ENCODE data around the gene ZSCAN26.
"Not testable (repeated sequence)": the region's sequence is repeated elsewhere in the genome, so short reads cannot be mapped to it uniquely, and the experiment has no call there.

Gene ZSCAN26

DNA sequence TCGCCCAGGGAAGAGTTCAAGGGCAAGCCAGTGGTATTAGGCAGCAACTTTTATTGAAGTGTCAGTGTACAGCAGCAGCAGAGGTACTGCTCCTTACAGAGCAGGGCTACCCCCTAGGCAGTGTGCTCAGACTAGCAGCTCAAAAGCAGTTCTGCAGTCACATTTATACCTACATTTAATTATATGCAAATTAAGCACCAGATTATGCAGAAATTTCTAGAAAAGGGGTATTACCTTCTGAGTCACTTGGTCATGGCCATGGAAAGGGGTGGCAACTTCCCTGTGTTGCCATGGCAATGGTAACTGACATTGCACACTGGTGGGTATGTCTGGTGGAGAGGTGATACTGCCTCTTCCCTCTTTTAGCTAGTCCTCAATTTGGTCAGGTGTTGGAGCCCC is 12.8 kb upstream of the ZSCAN26 start:
- no peak for DNase-seq (ENCODE audit: low read depth in 3 of 3, low spot score in 1 of 3)

DNA sequence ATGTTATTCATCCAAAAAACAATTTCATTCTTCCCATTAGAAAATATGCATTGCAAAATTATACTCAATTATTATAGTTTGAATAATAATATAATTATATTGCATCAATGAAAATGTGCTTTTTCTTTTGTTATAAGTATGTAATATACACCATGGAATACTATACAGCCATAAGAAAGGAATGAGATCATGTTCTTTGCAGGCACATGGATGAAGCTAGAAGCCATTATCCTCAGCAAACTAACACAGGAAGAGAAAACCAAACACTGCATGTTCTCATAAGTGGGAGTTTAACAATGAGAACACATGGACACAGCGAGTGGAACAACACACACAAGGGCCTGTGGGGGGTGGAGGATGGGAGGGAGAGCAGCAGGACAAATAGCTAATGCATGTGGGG is 9.9 kb upstream of the ZSCAN26 start:
- DNase-seq (ENCODE audit: low read depth in 3 of 3, low spot score in 1 of 3) = no peak

DNA sequence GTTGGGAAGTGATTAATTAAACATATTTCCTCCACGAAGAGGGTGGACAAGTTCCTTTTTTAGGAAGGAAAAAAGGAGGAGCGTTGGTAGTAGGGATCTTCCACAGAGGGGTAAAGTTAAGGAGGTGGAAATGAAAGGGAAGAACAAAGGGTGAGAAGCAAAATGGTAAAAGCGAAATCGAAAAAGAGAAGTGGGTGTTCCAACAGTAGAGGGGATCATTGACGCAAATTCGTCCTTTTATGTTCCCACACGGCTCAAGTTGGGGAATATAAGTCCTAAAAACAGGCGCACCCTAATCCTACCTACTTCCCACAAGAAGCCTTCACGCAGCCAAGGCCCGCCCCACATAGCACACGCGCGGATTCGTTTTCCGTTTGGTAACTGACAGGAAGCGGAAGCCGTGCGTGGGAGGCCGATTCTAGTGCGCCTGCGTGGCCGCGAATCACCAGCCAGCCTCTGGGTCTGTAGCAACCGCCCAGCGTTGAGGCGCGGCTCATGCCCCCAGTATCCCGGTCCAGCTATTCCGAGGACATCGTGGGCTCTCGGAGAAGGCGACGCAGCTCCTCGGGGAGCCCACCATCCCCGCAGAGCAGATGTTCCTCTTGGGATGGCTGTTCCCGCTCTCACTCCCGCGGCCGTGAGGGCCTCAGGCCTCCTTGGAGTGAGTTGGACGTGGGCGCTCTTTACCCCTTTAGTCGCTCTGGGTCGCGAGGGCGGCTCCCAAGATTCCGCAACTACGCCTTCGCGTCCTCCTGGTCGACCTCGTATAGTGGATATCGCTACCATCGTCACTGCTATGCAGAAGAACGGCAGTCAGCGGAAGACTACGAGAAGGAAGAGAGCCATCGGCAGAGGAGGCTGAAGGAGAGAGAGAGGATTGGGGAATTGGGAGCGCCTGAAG is 7.8 kb upstream of the ZSCAN26 start, which contains the start of gene NKAPL:
Gene NKAPL, plus strand, starts transcription at position 421 of the 901 bp plus-strand sequence. Its CDS starts 75 bp downstream, at position 496.
- peak in 2 of 3 donors; percentile 24 to 37 for DNase-seq (ENCODE audit: low read depth in 3 of 3, low spot score in 1 of 3)

DNA sequence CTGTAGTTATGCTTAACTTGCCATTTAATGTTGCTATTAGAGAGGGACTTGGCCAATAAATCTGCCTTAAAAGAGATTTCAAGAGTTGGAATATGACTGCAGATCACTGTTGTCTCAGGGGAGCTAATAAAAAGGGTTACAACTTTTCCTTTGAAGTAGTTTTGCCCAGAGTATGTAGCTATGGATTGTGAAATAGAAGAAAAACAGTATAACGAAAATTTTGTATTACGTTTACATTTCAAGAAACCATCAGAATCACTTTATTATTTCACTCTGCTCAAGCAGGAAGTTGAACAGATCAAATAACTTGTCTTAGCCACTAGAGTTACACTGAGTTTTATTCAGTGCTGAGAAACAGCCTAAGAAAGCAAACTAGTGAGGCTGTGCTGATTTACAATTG is 3.0 kb upstream of the ZSCAN26 start:
- DNase-seq (ENCODE audit: low read depth in 3 of 3, low spot score in 1 of 3) = no peak

DNA sequence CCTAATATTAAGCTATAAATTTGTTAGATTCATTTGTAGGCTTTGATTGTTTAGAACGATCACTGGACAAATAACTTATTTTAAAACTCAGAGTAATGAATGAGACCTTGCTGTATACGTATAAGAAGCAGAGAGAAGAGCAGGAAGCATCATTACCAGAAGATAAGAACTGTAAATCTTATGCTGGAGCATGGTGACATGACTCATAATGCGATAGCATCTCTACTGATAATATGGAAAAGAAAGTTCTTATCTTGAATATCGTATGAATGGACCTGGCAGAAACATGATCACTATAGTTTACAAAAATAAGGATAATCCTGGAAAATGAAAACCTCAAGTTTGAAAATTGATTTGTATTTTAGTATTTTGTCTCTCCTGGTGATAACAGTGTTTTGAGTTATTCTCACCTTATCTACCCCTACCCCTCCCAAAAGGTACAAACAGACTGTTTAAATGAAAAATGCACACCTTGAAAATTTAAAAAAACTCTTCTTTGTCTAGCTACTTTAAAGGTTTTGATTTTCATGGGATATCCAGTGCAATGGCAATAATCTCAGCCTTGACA is 2.0 kb upstream of the ZSCAN26 start:
- DNase-seq (ENCODE audit: low read depth in 3 of 3, low spot score in 1 of 3) = no peak

DNA sequence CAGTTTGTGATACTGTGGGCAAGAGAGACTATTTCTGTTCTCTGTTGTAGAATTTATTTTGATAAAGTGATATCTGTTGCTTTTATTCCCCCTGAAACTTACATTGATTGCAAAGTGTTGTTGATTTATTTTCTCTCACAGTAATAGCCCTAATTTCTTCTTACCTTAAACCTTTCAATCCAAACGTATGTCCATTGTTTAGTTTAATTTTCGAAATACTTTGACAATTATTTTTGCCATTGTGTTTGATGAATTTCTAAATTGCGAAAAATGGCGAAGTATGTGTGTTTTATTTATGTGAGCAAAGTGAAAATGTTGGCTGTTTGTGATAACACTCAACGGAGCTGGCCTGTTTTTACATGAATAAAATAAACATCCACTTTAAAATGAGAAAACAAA is 381 bp upstream of the ZSCAN26 start:
- DNase-seq (ENCODE audit: low read depth in 3 of 3, low spot score in 1 of 3) = no peak

DNA sequence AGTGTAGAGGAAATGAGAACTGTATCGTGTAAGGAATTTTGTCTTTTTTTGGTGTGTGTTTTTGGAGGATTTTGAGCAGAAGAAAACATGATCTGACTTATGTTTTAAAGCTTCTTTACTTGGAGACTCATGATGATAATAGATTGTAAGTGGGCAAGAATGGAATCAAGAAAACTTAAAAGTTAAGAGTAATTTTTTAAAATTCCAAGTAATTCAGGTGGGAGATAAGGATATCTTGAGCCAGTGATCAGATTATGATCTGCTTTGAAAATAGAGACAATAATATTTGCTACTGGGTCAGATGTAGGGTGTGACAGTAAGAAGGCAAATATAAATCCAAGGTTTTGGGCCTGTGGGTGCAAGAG is 734 bp downstream of the ZSCAN26 start:
- no peak for DNase-seq (ENCODE audit: low read depth in 3 of 3, low spot score in 1 of 3)

DNA sequence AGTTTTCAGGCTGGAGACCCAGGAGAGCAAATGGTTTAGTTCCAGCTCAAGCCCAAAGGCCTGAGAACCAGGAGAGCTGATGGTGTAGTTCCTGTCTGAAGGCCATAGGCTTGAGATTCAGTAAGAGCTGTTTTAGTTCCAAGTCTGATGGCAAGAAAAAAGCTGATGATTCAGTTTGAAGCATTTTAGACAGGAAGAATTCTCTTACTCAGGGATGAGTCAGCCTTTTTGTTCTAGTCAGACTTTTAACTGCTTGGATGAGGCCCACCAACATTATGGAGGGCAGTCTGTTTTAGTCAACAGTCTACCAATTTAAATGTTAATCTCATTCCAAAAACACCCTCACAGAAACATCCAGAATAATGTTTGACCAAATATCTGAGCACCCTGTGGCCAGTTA is 2.5 kb downstream of the ZSCAN26 start:
- no peak for DNase-seq (ENCODE audit: low read depth in 3 of 3, low spot score in 1 of 3)

DNA sequence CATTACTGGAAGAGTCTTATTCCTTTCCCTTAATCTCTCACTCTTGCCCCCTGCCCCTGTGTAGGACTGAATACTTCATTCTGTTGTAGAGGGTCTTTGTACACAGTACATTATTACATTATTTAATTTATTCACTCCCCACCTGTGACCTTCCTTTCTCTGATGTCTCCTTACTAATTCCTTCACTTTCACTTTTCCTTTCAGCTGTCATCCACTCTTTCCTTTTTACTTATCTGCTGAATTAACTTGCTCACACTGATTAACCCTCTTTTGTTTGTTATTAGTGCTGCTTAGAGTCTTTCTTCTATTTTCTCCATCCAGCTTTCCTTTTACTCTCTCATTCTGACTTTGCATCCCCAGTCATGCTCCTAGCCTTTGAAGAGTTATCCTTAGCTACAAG is 7.9 kb downstream of the ZSCAN26 start:
- no peak for DNase-seq (ENCODE audit: low read depth in 3 of 3, low spot score in 1 of 3)

DNA sequence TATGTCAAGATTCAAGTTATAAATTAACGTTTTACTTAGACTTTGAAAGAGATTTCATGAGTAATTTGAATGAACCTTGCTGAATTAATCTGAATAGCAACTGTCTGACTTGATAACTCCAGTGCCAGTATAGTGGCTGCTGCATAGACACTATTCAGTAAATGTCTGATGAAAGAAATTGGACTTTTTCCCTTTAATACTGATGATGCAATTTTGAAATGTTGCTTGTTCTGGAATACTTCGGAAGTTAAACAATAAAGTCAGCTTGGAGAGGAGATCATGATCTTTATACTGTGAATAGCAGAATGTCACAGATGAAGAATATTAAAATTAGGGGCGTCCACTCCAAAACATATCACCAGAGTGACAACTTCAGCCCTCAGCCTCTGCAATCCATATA is 10.8 kb downstream of the ZSCAN26 start:
- no peak for DNase-seq (ENCODE audit: low read depth in 3 of 3, low spot score in 1 of 3)

DNA sequence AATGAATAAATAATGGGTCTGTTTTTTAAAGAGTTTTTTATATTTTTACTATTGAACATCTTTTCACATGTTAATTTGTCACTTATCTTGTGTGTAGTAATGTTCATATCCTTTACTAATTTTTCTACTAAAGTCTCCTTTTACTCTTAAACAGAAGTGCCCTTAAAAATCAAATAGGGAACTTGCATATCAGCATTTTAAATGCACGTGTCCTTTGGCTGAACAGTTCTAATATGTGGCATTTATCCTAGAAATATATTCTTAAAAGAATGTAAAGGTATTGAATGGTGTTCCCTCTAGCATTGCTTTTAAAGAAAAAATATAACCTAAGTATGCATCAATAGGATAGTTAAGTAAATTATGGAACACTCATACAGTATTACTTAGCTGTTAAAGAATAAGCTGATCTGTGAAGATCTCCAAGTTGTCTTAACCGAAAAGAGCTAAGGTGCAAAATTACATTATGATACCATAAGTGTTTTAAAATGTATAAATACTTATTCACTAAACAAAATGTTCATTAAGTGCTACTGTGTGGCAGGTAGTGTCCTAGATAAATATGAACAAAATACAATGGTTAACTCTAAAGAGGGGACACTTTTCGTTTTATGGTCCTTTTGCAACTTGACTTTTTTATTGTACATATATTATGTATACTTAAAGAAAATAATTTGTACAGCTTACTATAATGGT is 13.8 kb downstream of the ZSCAN26 start:
- no peak for DNase-seq (ENCODE audit: low read depth in 3 of 3, low spot score in 1 of 3)

DNA sequence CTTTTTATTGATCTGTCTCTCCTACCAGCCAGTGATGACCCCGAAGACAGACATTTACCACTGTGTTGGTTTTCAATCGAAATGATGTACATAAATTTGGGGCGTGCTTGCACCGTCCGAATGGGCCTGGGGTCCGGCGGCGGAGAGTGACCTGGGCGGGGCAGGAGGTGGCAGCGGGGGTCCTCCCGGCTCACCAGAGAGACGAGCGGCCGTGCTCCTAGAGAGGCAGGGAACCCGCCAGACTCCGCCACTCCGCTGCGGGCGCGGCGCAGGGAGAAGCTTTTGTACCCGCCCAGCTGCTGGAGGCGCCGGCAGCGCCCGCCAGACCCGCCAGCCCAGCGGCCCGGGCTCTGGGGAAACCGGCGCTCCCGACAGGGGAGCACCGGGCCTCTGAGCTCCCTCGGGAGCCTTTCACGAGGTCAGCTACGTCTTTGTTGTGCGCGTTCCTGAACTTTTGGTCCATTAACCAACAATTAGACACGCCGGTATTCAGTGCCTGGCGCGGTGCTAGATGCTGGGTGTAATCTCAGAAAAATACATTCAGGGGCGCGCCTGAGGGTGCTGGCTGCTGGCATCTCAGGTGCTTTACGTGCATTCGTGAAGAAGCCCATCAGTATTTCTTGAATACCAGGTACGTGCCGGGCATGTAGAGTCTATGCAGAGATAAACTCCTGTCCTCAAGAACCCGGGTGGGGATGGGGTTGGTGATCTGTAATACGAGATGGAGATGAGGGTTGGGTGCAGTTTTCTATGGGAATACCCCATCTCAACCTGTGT is 14.5 kb downstream of the ZSCAN26 start, which contains the start of gene PGBD1:
Gene PGBD1, plus strand, starts transcription at position 285 of the 777 bp plus-strand sequence. CDS start 2,242 bp downstream, outside the sequence.
- DNase-seq (ENCODE audit: low read depth in 3 of 3, low spot score in 1 of 3) = peak in 1 of 3 donors; percentile 35

DNA sequence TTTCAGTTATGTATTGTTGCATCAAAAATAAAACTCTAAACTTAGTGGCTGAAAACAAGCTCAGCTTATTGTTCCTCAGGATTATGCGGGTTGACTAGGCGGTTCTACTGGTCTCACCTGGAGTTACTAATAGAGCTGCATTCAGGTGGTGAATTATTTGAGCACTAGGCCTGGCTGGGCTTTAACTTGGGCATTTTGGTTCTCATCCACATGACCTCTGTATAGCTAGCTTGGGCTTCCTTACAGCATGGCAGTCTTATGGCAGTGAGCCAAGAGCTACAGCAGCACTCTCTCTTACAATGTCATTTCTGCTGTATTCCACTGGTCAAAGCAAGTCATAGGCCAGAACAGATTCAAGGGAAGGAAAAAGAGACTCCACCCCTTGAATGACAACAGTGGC is 16.0 kb downstream of the ZSCAN26 start:
- no peak for DNase-seq (ENCODE audit: low read depth in 3 of 3, low spot score in 1 of 3)

DNA sequence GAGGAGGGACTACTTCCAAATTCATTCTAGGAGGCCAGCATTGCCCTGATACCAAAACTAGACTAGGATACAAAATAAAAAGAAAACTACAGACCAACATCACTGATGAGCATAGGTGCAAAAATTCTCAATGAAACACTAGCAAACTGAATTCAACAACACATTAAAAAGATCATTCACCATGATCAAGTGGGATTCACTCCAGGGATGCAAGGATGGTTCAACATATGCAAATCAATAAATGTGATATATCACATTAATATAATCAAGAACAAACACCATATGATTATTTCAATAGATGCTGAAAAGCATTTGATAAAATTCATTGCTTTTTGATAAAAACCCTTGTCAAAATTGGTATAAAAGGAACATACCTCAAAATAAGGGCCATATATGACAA is 24.6 kb downstream of the ZSCAN26 start:
- DNase-seq (ENCODE audit: low read depth in 3 of 3, low spot score in 1 of 3) = no peak

DNA sequence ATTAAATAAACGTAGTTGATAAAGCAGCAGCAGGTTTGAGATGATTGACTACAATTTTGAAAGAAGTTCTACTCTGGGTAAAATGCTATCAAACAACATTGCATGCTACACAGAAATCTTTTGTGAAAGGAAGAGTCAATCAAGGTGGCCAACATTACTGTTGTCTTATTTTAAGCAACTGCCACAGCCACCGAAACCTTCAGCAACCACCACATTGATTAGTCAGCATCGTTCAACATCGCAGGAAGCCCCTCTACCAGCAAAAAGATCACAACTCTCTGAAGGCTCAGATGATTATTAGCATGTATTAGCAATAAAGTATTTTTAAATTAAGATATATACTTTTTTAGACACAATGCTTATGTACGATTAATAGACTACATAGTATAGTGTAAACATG is 28.4 kb downstream of the ZSCAN26 start:
- no peak for DNase-seq (ENCODE audit: low read depth in 3 of 3, low spot score in 1 of 3)

DNA sequence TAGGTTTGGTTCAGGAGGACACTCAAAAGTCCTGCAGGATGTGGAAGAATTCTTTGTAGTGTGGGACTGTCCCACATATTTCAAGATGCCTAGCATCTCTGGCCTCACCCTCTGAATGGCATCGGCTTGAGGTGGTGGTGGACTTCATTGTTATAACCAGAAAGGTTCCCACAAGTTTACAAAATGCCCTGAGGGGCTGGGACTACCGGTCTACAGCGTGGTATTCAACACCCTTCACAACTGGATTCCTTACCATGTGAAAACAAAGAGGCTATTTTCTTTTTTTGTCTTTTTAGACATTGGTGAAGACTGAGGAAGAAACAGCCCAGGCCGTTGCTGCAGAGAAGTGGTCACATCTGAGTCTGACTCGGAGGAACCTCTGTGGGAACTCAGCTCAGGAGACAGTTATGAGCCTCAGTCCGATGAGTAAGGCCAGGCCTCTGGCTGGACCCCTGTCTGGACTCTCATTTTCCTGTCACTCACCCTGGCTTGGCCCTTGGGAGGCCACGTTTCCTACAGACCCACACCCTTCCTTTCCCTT is 29.6 kb downstream of the ZSCAN26 start:
- no peak for DNase-seq (ENCODE audit: low read depth in 3 of 3, low spot score in 1 of 3)

DNA sequence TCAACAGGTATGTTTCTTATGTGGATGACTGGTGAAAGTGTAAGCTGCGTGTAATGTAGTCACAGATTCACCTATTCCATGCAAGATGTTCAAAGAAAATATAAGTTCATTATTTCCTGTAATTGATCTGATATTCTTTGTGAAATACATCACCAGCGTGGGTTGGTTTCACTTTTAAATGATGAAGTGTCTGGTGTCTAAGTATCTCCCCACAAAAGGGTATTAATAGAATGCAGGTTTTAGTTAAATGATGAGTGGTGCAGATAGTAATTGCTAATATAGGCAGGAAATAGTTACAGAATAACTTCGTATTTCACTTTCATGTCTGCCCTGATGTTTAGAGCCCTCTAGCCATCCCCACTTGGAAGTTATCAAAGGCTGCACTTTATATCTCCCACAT is 36.6 kb downstream of the ZSCAN26 start:
- DNase-seq (ENCODE audit: low read depth in 3 of 3, low spot score in 1 of 3) = no peak

DNA sequence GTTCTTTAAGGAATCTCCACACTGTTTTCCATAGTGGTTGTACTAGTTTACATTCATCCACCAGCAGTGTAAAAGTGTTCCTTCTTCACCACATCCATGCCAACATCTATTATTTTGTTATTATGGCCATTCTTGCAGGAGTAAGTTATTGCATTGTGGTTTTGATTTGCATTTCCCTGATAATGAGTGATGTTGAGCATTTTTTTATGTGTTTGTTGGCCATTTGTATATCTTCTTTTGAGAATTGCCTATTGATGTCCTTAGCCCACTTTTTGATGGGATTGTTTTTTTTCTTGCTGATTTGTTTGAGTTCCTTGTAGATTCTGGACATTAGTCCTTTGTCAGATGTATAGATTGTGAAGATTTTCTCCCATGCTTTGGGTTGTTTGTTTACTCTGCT is 39.4 kb downstream of the ZSCAN26 start:
- DNase-seq (ENCODE audit: low read depth in 3 of 3, low spot score in 1 of 3) = not testable (repeated sequence)

DNA sequence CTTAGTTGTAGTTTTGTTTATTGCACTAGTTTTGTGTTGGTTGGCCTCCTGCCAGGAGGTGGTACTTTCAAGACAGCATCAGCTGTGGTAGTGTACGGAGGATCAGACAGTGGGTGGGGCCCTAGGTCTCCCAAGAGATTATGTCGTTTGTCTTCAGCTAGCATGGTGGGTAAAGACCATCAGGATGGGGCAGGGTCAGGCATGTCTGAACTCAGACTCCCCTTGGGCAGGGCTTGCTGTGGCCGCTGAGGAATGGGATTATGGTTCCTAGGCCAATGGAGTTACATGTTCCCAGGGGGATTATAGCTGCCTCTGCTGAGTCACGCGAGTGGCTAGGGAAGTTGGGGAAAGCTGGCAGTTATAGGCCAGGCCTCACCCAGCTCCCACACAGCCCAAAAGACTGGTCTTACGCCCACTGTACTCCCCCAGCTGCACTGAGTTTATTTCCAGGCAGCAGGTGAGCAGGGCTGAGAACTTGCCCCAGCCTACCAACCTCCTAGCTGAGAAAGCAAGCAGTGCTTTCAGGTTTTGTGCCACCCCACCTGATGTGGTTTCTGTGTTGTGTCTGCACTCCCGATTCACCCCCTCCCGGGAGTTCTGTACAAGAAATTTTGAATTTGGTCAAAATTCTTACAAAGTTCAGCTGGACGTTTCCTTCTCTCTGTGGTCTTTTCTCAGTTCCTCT is 44.3 kb downstream of the ZSCAN26 start:
- no peak for DNase-seq (ENCODE audit: low read depth in 3 of 3, low spot score in 1 of 3)

DNA sequence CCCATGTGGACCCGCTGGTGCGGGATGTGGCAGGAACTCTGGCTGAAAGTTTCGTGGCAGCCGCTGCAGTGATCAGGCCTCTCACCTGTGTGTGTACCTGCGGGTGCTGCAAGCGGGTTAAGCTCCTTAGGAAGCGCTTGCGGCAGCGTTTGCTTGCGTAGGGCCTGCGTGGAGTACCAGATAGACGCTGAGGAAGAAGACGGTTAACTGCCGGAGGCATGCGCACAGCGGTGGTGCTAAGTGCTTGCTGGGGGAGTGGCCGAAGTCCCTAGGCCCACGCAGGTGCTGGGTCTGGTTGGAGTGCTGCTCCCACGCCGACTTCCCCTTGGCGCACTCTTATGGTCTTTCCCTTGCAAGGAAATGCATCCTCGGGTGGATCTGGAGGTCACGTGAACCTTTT is 46.0 kb downstream of the ZSCAN26 start:
- DNase-seq (ENCODE audit: low read depth in 3 of 3, low spot score in 1 of 3) = no peak
